Measurements from ENCODE around the gene GLIS1. TPM values are rescaled to one million over a fixed set of nuclear protein-coding genes. Genes with fewer than 3 reads are reported as not detected.

GLIS1 gene
- total RNA-seq, 4 donors from 2014 or later = 0.59 to 3.9 (median 0.75) TPM

- DNase-seq (ENCODE audit: low spot score in 2 of 2) = no peak
- Histone ChIP-seq H3K9me3 (no peaks in the 10 kb centered on the region), H3K4me1 (peaks cover 0 to 12% (median 6%) of the 10 kb centered on the region in 4 donors), H3K36me3 (no peaks in the 10 kb centered on the region), H3K27ac (no peak overlapping the region), H3K4me3 (no peak overlapping the region), H3K27me3 (peaks cover 0 to 20% of the 10 kb centered on the region in 2 donors)
- TF ChIP-seq EP300 (IDR thresholded peaks at IDR 0.05) (no peak), POLR2A (IDR thresholded peaks at IDR 0.05) (no peak), CTCF (IDR thresholded peaks at IDR 0.05) (no peak)
- 87 to 91% methylated on average over 12 of the region's 12 CpGs for WGBS, 2 donors
Measured at GRCh38 chr1:53733447-53733931, 5.5 kb downstream of the GLIS1 start.

DNA sequence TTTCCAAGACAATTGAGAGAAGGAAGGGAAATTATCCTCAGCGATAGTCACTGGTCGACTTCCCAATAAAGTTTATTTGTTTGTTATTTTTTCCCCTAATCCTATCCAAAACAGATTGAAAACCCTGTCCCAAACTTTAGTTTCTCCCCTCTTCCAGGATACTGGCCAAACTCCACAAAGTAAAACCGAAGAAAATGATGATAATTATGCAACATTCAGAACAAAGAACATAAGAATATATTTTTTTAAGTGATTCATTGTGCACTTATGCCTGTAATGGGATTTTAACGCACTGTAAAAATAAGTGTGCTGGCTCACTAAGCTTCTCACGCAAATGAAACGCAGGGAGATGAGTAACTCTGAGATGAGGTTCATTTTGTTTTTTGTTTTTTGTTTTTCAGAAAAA lies 6.0 kb downstream of the GLIS1 start:
- Histone ChIP-seq H3K4me3 (no peak overlapping the region), H3K27me3 (peaks cover 0 to 14% of the 10 kb centered on the region in 2 donors), H3K27ac (no peak overlapping the region), H3K9me3 (no peaks in the 10 kb centered on the region), H3K4me1 (peaks cover 0 to 6% (median under 1%) of the 10 kb centered on the region in 4 donors), H3K36me3 (no peaks in the 10 kb centered on the region)
- WGBS, 2 donors = 43% methylated on average over 6 of the region's 6 CpGs
- no peak for TF ChIP-seq EP300 (IDR thresholded peaks at IDR 0.05)
- TF ChIP-seq CTCF (IDR thresholded peaks at IDR 0.05) = no peak
- TF ChIP-seq POLR2A (IDR thresholded peaks at IDR 0.05) = no peak
- no peak for DNase-seq (ENCODE audit: low spot score in 2 of 2)

DNA sequence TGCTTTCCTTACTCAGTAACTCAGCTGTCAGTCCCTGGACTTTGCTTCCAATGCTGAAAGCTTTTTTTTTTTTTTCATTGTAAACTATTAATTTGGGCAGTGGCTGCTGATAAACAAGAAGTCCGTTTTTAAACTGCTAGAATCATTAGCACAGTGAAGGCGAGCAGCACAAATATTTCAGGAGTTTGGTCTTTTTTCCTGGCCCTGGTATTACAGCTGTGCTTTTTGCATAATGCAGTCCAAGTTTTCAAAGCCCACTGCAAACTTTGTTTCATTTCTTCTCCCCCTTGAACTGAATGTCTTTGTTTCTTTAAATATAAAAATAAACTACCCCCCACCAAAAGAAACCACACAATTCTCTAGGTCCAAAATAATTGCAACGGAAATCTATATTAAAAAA lies 6.6 kb downstream of the GLIS1 start:
- no peak for DNase-seq (ENCODE audit: low spot score in 2 of 2)
- Histone ChIP-seq H3K27ac (no peak overlapping the region), H3K27me3 (peaks cover 0 to 11% of the 10 kb centered on the region in 2 donors), H3K36me3 (no peaks in the 10 kb centered on the region), H3K9me3 (no peaks in the 10 kb centered on the region), H3K4me3 (no peak overlapping the region), H3K4me1 (peaks cover 0 to 1% (median 0%) of the 10 kb centered on the region in 4 donors)
- 26 to 31% methylated on average over 3 of the region's 3 CpGs for WGBS, 2 donors
- TF ChIP-seq POLR2A (IDR thresholded peaks at IDR 0.05) = no peak
- no peak for TF ChIP-seq EP300 (IDR thresholded peaks at IDR 0.05)
- TF ChIP-seq CTCF (IDR thresholded peaks at IDR 0.05) = no peak

GRCh38 chr1:53731779-53732305 lies 7.1 kb downstream of the GLIS1 start:
- Histone ChIP-seq H3K27me3 (peaks cover 0 to 5% of the 10 kb centered on the region in 2 donors), H3K4me3 (no peak overlapping the region), H3K36me3 (no peaks in the 10 kb centered on the region), H3K4me1 (no peaks in the 10 kb centered on the region), H3K9me3 (no peaks in the 10 kb centered on the region), H3K27ac (no peak overlapping the region)
- TF ChIP-seq CTCF (IDR thresholded peaks at IDR 0.05) = no peak
- TF ChIP-seq EP300 (IDR thresholded peaks at IDR 0.05) = no peak
- TF ChIP-seq POLR2A (IDR thresholded peaks at IDR 0.05) = no peak
- no peak for DNase-seq (ENCODE audit: low spot score in 2 of 2)
- 80 to 81% methylated on average over 8 of the region's 8 CpGs for WGBS, 2 donors

DNA sequence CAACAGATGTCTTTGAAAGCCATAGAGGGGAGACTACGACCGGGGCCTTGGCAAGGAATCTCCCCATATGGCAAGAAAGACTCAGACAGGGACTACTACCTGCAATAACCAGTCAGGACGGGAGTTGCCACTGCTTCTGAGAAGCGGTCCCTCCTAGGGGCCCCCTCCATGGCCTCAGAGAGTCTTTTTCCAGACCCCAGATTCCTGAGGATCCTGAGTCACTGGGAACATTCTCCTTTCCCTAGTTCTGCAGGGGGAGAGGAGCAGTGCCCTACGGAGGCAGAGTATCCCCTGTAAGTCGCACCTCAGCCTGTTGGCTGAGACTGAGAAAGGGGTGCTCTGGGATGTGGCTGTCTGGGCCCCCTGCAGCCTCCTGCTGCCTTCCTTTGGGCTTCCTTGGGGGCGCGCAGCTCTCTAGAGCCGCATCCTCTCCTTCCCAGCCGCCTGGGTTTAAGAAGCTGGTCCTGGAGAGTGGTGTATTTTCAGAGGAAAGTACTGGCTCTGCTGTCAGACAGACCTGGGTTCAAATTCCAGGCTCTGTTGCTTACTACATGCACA lies 7.8 kb downstream of the GLIS1 start:
- H3K36me3 ChIP-seq = no peaks in the 10 kb centered on the region
- WGBS, 2 donors = 90 to 93% methylated on average over 9 to 10 of the region's 10 CpGs
- no peak for TF ChIP-seq CTCF (IDR thresholded peaks at IDR 0.05)
- no peak for TF ChIP-seq EP300 (IDR thresholded peaks at IDR 0.05)
- TF ChIP-seq POLR2A (IDR thresholded peaks at IDR 0.05) = no peak
- H3K4me3 ChIP-seq = no peak overlapping the region
- H3K9me3 ChIP-seq = no peaks in the 10 kb centered on the region
- DNase-seq (ENCODE audit: low spot score in 2 of 2) = no peak
- no peak overlapping the region for H3K27ac ChIP-seq
- H3K27me3 ChIP-seq = no peaks in the 10 kb centered on the region
- H3K4me1 ChIP-seq = no peaks in the 10 kb centered on the region
